ENCODE measurements around the gene APC2. TPM values are rescaled to one million over a fixed set of nuclear protein-coding genes. Genes with fewer than 3 reads are reported as not detected.

Gene APC2
- polyA plus RNA-seq, 1 experiment = 0.07 TPM

DNA sequence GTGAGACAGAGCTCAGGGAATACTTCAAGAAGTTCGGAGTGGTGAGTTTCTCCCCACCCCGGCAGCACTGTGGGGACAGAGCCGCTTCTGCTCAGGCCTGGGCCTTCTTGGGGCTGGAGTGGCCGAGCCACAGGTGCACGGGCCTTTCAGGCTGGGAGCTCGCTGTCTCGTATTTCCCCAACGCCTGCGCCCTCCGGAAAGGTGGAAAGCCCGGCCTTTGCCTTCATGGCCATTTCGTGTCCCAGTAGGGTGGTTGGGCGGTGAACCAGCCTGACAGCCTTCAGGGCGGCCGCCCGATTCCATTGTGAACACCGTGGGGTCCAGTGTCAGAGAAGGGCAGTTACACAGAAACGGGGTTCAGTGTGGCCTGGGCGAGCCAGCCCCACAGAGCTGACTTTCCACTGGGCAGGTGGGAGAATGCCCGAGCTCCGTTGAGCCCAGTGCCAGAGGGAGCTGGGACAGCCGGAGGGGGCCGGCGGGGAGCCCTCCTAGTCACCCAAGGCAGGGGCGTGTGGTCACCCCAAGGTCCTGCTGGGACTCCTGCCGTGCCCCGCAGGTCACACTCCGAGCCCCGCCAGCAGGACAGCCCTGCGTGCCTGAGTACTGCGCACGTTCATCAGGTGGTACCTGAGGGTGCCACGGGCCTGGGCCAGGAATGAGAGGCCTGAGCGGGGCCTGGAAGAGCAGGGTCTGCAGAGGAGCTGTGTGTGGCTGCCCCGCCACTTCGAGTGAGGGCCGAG, 28.5 kb upstream of the APC2 start:
- ChIA-PET POLR2A (no interaction called here), CTCF (interaction anchor here (0.6 to 1.8 kb wide), 4 partner anchors 16 to 142 kb away, joined by 3 to 7 read pairs (median 4); no protein-coding TSS in a partner anchor)
- no peaks in the 10 kb centered on the region for H3K27me3 ChIP-seq (ENCODE audit: control insufficient read depth, insufficient read depth, low read length)
- no peak for DNase-seq (ENCODE audit: low read depth)
- H3K36me3 ChIP-seq (ENCODE audit: control insufficient read depth, insufficient read depth, low read length) = peaks cover 45% of the 10 kb centered on the region
- TF ChIP-seq, protein P1, sequence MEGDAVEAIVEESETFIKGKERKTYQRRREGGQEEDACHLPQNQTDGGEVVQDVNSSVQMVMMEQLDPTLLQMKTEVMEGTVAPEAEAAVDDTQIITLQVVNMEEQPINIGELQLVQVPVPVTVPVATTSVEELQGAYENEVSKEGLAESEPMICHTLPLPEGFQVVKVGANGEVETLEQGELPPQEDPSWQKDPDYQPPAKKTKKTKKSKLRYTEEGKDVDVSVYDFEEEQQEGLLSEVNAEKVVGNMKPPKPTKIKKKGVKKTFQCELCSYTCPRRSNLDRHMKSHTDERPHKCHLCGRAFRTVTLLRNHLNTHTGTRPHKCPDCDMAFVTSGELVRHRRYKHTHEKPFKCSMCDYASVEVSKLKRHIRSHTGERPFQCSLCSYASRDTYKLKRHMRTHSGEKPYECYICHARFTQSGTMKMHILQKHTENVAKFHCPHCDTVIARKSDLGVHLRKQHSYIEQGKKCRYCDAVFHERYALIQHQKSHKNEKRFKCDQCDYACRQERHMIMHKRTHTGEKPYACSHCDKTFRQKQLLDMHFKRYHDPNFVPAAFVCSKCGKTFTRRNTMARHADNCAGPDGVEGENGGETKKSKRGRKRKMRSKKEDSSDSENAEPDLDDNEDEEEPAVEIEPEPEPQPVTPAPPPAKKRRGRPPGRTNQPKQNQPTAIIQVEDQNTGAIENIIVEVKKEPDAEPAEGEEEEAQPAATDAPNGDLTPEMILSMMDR (IDR thresholded peaks at IDR 0.05; ENCODE audit: insufficient read depth, low read depth, low read length) = no peak
- no peak overlapping the region for H3K4me3 ChIP-seq (ENCODE audit: low read depth, low read length)

DNA sequence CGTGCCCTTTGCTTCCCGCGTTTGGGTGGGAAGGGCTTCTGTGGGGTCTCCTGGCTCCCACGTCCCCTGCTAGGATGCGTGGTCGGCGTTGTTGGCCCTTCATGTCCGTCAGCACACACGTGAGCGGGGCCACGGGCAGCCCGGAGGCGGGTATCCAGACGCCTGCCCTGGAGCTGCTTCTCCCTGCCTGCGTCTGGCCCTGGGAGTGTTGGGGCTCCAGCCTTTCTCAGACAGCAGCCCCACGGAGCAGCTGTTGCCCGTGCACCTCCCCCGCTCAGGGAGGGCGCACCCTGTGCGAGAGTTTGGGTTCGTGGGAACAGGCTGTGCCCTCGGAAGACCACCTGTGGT, 28.0 kb upstream of the APC2 start:
- CTCF ChIA-PET = interaction anchor here (1.4 kb wide), 1 partner anchor 24 kb away, joined by 3 read pairs; no protein-coding TSS in a partner anchor
- Histone ChIP-seq H3K36me3 (ENCODE audit: control insufficient read depth, insufficient read depth, low read length) (peaks cover 44% of the 10 kb centered on the region), H3K27me3 (ENCODE audit: control insufficient read depth, insufficient read depth, low read length) (no peaks in the 10 kb centered on the region), H3K4me3 (ENCODE audit: low read depth, low read length) (no peak overlapping the region)
- DNase-seq (ENCODE audit: low read depth) = no peak
- POLR2A ChIA-PET = no interaction called here
- TF ChIP-seq, protein P1 (IDR thresholded peaks at IDR 0.05; ENCODE audit: insufficient read depth, low read depth, low read length) = no peak

DNA sequence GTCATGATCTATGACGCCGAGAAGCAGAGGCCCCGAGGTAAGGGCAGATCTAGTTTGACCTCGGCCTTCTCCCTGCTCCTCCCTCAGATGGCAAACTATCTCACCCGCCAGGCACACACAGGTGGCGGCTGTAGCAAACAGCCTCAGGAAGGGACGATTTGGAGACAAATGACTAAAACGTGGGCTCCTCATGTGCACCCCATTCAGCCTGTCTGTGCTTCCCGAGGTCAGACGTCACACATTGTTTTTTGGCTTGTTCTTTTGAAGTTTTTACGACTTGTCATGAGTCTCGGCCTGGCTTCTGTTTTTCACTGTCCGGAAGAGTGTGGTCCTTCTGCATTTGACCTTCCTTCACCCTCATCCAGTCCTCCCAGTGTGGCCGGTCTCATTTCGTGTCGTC, 27.6 kb upstream of the APC2 start:
- POLR2A ChIA-PET = no interaction called here
- H3K27me3 ChIP-seq (ENCODE audit: control insufficient read depth, insufficient read depth, low read length) = no peaks in the 10 kb centered on the region
- TF ChIP-seq, protein P1 (IDR thresholded peaks at IDR 0.05; ENCODE audit: insufficient read depth, low read depth, low read length) = no peak
- H3K36me3 ChIP-seq (ENCODE audit: control insufficient read depth, insufficient read depth, low read length) = peaks cover 42% of the 10 kb centered on the region
- DNase-seq (ENCODE audit: low read depth) = no peak
- CTCF ChIA-PET = interaction anchor here (1.4 kb wide), 1 partner anchor 23 kb away, joined by 3 read pairs; no protein-coding TSS in a partner anchor
- H3K4me3 ChIP-seq (ENCODE audit: low read depth, low read length) = no peak overlapping the region

DNA sequence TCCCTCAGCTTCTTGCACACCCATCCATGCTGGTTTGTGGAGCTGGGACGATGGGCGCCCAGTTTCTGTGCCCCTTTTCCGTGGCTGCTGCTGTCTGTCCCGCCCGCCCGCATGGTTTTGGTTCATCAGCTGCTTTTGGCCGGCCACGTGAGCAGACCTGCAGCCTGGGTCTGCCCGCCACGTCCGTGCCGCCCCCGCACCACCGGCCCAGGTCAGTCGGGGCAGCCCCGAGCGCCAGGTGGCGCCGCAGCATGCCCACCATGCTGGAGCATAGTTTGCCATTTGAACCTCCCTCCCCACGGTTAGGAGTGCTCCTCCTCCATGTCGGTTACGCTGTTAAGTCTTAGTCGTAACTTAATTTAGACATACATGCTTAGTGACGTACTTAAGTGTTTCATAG, 27.0 kb upstream of the APC2 start:
- no peak for DNase-seq (ENCODE audit: low read depth)
- Histone ChIP-seq H3K4me3 (ENCODE audit: low read depth, low read length) (no peak overlapping the region), H3K36me3 (ENCODE audit: control insufficient read depth, insufficient read depth, low read length) (peaks cover 43% of the 10 kb centered on the region), H3K27me3 (ENCODE audit: control insufficient read depth, insufficient read depth, low read length) (no peaks in the 10 kb centered on the region)
- CTCF ChIA-PET = interaction anchor here (0.9 kb wide), 1 partner anchor 14 kb away, joined by 3 read pairs; no protein-coding TSS in a partner anchor
- POLR2A ChIA-PET = no interaction called here
- TF ChIP-seq, protein P1 (IDR thresholded peaks at IDR 0.05; ENCODE audit: insufficient read depth, low read depth, low read length) = no peak

DNA sequence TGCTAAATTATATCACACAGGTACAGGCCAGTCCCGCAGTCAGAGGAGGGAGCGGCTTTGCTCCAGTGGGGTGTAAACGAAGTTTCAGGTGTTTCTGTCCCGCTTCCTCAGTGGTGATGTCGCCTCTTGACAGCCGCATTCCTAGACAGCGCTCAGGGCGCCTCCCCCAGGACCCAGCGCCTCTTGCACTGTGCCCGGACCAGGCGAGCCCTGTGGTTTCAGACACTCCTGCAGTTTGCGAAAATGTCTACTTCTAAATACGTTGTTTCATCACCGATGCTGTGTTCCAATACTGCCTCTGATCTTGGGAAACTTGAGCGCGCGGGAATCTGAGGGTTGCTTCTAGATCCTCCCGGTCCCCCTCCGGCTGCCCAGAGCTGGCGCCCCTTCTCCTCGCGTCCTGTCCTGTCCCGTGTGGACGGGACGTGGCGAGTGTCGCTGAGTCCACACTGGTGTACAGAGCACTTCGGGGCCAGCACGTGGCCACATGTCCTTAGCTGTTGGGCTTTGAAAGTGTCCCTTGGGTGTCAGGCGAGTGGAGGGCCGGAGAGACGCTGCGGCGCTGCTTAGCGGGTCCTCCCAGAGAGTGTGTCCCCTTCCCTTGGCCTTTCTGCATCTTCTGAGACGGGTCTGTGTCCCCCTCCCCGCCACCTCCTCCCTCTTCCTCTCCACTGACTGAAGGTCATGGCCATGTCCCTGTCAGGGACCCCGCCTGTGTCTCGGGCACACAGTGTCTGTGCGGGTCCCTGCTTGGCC, 26.3 kb upstream of the APC2 start:
- DNase-seq (ENCODE audit: low read depth) = no peak
- Histone ChIP-seq H3K36me3 (ENCODE audit: control insufficient read depth, insufficient read depth, low read length) (peaks cover 44% of the 10 kb centered on the region), H3K27me3 (ENCODE audit: control insufficient read depth, insufficient read depth, low read length) (no peaks in the 10 kb centered on the region), H3K4me3 (ENCODE audit: low read depth, low read length) (no peak overlapping the region)
- CTCF ChIA-PET = interaction anchor here (0.9 kb wide), 1 partner anchor 15 kb away, joined by 3 read pairs; no protein-coding TSS in a partner anchor
- POLR2A ChIA-PET = no interaction called here
- TF ChIP-seq, protein P1 (IDR thresholded peaks at IDR 0.05; ENCODE audit: insufficient read depth, low read depth, low read length) = no peak
